C4-2B (cell line): ENCODE results near the gene TPI1.

Experiments
- H3K27ac ChIP-seq: fragments of 450-650 bp; 2 replicates; pipeline ENCODE4 v1.5.1; 2017
- CTCF ChIP-seq: fragments of 450-650 bp; conservative IDR thresholded peaks from 2 replicates; pipeline ENCODE4 v1.5.1; 2017; ENCODE audit warnings: mild to moderate bottlenecking
- ZFX ChIP-seq: fragments of 450-650 bp; IDR thresholded peaks from 2 replicates; pipeline ENCODE4 v1.6.1; 2017

The TPI1 gene

GRCh38 chr12:6867413-6868210, at the start of gene TPI1:
Gene TPI1 (plus strand): TSS chr12:6867531. CDS start chr12:6867567, 36 bp downstream.
- H3K27ac ChIP-seq, result peak within 1 kb of the TSS; percentile 100
- TF ChIP-seq ZFX (peak; percentile 83), CTCF (no peak)

- no peak overlapping the region for H3K27ac ChIP-seq
- no peak for TF ChIP-seq CTCF
- TF ChIP-seq ZFX, result no peak
These were observed 49.6 kb upstream of the TPI1 start for GRCh38 chr12:6817662-6818157.

GRCh38 chr12:6818222-6818621, 49.1 kb upstream of the TPI1 start:
- TF ChIP-seq ZFX (no peak), CTCF (no peak)
- no peak overlapping the region for H3K27ac ChIP-seq

- TF ChIP-seq CTCF, result no peak
- H3K27ac ChIP-seq, result no peak overlapping the region
These were observed 48.7 kb upstream of the TPI1 start for GRCh38 chr12:6818645-6819044.

GRCh38 chr12:6819106-6820030, 48.0 kb upstream of the TPI1 start:
- no peak for TF ChIP-seq CTCF
- TF ChIP-seq ZFX, result no peak
- H3K27ac ChIP-seq, result no peak overlapping the region

GRCh38 chr12:6820166-6820565, 47.2 kb upstream of the TPI1 start:
- TF ChIP-seq ZFX, result no peak
- TF ChIP-seq CTCF, result no peak
- no peak overlapping the region for H3K27ac ChIP-seq
